HG03354 (cell line): ENCODE measurements around the gene KLHL17.
A peak's percentile ranks its signal among the peaks of the same experiment; 100 is the strongest.
"Not testable (repeated sequence)": the region's sequence is repeated elsewhere in the genome, so short reads cannot be mapped to it uniquely, and the experiment has no call there.

Experiments
- ATAC-seq: cut with Tn5 transposase; IDR thresholded peaks from one replicate; pipeline ENCODE4 v1.9.1; 2021; ENCODE audit warnings: mild to moderate bottlenecking; ENCODE audit not compliant: unreplicated experiment, poor library complexity, severe bottlenecking

Gene KLHL17

DNA sequence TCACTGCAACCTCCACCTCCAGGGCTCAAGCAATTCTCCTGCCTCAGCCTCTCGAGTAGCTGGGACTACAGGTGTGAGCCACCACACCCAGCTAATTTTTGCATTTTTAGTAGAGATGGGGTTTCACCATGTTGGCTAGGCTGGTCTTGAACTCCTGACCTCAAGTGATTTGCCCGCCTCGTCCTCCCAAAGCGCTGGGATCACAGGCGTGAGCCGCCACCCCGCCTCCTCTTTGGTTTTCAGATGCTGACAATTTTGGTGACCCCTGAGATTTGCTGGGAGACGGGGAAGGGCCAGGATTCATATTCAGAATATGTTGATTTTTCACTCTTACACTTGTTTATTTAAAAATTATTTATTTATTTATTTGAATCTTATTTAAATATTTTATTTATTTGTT lies 49.7 kb downstream of the KLHL17 start:
- not testable (repeated sequence) for ATAC-seq

DNA sequence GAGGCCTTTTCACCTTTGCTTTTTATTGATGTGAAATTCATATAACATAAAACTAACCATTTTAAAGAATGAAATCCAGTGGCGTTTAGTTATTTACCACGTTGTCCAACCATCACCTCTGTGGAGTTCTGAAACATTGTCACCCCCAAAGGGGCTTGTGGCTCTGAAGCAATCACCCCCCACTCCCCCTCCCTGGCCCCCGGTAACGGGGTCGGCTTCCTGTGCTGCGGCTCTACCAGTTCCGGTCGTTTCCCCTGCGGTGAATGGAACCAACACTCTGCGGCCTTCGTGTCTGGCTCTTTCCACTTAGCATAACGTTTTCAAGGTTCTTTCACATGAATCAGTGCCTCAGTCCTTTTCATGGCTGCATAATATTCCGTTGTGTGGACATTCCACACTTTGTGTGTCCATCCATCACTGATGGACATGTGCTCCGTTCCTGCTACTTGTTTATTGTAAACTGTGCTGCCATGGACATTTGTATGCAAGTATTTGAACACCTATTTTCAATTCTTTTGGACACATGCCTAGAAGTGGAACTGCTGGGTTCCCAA lies 51.1 kb downstream of the KLHL17 start:
- no peak for ATAC-seq

DNA sequence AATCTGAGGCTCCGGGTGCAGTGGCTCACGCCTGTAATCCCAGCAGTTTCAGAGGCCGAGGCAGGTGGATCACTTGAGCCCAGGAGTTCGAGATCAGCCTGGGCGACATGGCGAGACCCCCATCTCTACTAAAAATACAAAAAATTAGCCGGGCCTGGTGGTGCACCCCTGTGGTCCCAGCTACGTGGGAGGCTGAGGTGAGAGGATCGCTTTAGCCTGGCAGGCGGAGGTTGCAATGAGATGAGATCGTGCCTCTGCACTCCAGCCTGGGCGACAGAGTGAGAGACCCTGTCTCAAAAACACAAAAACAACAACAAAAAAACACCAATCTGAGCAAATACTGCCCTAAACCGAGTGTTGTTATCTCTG lies 52.3 kb downstream of the KLHL17 start:
- ATAC-seq = peak; percentile 11

DNA sequence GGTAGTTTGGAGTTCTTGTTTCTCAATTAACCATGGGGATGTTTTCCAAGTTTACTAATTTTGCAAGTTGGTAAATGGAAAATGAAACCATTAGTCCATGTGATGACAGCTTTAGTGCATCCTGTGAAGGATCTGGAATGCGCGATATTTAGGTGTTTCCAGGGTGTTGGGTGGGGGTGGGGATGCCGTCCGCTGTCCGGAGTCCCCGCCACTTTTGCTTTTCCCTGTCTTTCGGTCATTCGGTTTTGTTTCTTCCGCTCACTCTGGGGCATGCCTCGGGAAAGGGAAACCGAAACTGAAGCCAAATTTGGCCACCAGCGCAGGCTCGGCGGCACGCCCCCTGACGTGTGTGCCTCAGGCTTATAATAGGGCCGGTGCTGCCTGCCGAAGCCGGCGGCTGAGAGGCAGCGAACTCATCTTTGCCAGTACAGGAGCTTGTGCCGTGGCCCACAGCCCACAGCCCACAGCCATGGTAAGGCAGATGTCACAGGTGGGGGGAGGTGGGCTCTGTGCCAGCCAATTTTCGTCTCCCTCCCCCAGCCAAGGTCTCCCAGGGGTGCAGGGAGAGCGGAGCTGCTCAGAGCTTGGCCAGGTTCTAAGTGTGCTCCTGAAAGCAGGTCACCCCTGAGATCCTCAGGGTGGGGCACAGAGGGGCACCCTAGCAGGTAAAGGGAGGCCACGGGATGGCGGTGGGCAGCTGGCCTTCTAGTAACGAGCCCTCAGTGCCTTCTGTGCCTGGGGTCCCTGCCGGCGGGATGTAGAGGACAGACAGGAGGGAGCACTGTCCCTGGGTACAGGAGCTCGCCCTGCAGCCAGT lies 52.9 kb downstream of the KLHL17 start, which contains the start of gene ISG15:
Gene ISG15, plus strand, starts transcription at position 393 of the 817 bp plus-strand sequence. Its CDS starts 77 bp downstream, at position 470.
- peak; percentile 86 for ATAC-seq

DNA sequence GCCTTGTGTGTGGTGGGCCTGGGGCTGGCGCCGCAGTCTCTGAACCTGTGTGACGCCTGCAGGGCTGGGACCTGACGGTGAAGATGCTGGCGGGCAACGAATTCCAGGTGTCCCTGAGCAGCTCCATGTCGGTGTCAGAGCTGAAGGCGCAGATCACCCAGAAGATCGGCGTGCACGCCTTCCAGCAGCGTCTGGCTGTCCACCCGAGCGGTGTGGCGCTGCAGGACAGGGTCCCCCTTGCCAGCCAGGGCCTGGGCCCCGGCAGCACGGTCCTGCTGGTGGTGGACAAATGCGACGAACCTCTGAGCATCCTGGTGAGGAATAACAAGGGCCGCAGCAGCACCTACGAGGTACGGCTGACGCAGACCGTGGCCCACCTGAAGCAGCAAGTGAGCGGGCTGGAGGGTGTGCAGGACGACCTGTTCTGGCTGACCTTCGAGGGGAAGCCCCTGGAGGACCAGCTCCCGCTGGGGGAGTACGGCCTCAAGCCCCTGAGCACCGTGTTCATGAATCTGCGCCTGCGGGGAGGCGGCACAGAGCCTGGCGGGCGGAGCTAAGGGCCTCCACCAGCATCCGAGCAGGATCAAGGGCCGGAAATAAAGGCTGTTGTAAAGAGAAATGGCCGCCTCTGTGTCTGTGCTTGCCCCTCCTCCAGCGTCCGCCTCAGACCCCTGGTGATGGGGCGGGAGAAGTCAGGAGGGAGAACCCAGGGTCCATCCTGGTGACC lies 53.7 kb downstream of the KLHL17 start:
- no peak for ATAC-seq

DNA sequence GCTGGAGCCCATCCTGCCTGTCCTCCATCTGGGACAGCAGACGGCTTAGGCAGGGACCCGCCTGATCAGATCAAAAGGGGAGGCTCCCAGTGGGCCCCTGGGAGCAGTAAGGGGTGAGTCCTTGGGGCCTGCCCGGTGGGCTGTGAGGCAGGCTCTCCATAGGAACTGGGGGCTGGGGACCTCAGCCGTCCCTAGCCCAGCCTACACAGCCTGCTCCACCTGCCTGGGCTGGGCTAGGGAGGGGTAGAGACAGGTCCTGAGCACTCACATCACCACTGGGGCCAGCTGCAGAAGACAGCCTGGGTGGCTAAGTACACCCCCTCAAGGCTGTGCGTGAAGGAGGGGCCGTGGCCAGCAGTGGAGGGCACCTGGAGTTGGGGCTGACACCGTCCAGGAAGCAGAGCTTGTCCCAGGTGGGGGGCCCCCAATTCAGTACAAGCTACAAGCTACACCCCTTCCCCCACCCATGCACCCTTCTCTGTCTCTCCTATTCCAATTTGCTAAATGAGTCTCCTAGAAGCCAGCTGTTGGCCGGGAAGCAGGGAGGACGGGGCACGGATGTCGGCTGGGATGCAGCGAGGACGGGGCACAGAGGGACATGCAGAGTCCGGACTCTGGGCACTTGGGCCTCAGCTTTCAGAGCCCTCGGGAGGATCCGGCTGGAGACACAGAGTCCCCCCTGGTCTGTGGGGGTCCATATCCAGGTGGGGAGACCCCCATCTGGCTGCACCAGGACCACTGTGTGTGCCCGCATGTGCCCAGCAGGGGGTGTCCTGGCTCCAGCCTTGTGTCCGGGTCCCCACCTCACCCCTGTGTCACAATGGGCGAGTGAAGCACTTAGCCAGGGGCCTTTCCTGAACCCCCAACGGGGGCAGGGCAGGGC lies 54.7 kb downstream of the KLHL17 start:
- no peak for ATAC-seq
